Heart left ventricle (tissue), 13 donors: ENCODE data around the gene LRFN5.

Experiments
- POLR2A ChIP-seq, 2 donors: fragments of 450-650 bp; IDR thresholded peaks; one replicate each; pipeline ENCODE4 v1.6.1; 2017; ENCODE audit warnings: antibody characterized with exemption in 2 of 2, mild to moderate bottlenecking in 2 of 2, moderate library complexity in 2 of 2
- TF ChIP-seq, protein P1 (sequence below), 12 donors: fragments of 200-600 bp; sonication (generic) in 4 of 12; IDR thresholded peaks; one replicate each; pipeline versions ENCODE4 v1.5.0 to v1.8.0; 2018 to 2022; ENCODE audit warnings: antibody characterized with exemption in 12 of 12, mild to moderate bottlenecking in 5 of 12
- donor health status: ischemic (EF 13 %, LVEDD 7.1; RV severe dilation, severe dysfunction).
- donor health status: DM: no; HTN: yes; CAD: no.
- donor health status: DM: no; HTN: no; CAD: no.
- donor health status: ischemic (EF 25% LVEDD 6.9; RV normal size, moderate dysfunction).
- donor health status: ischemic (EF 25% LVEDD 5.7; RV mildly dilated, moderate dysfunction).
- donor health status: ischemic (EF 35%, LVEDD 5.7; RV mildly dilated, moderate dysfunction).
- donor health status: nonischemic (EF 11% LVEDD 7.7; RV severe dilation, severe dysfunction).
- donor health status: DM: yes; HTN: yes; CAD: no.
- donor health status: PGD.
- donor health status: ischemic (EF 29% LVEDD 5.4; RV normal size, mild dysfunction).
- donor health status: nonischemic (EF 23%, LVEDD 6.1; RV moderate dilation, normal function).

DNA sequence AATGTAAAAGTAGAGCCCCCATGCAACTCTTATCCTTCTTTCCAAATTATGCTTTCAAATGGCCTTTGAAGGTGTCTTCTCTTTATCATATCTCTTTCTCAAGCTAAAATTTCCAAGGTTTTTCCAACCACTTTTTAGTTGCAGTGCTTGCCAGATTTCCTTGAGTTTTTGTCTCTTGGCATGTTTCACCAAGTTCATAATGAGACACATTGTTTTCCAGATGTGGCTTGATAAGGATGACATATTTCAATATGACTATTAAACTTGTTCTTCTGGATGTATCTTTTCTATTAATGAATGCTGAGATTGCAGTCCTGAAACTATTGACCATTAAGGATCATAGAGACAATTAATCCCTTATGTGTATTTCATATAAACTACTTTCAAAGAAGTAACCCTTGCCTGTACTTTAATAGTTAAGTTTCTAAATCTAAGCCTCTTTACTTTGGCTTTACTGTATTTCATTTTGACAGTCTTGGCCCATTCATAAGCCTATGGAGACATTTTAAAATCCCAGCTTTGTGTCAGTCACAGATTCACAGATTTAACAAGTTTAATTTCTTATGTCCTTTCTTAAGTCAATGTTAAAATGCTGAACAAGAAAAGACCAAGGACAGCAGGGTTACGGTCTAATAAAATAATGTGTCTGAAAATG, 151.5 kb downstream of the LRFN5 start:
- TF ChIP-seq POLR2A (IDR thresholded peaks at IDR 0.05): no peak
- TF ChIP-seq, protein P1, sequence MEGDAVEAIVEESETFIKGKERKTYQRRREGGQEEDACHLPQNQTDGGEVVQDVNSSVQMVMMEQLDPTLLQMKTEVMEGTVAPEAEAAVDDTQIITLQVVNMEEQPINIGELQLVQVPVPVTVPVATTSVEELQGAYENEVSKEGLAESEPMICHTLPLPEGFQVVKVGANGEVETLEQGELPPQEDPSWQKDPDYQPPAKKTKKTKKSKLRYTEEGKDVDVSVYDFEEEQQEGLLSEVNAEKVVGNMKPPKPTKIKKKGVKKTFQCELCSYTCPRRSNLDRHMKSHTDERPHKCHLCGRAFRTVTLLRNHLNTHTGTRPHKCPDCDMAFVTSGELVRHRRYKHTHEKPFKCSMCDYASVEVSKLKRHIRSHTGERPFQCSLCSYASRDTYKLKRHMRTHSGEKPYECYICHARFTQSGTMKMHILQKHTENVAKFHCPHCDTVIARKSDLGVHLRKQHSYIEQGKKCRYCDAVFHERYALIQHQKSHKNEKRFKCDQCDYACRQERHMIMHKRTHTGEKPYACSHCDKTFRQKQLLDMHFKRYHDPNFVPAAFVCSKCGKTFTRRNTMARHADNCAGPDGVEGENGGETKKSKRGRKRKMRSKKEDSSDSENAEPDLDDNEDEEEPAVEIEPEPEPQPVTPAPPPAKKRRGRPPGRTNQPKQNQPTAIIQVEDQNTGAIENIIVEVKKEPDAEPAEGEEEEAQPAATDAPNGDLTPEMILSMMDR (IDR thresholded peaks at IDR 0.05): no peak
